Measurements from ENCODE around the gene LDLRAD3.

The LDLRAD3 gene

GRCh38 chr11:36098087-36098486 is 154.2 kb downstream of the LDLRAD3 start:
- Histone ChIP-seq H3K9me3 (peaks cover 20% of the 10 kb centered on the region), H4K20me1 (peaks cover 14% of the 10 kb centered on the region; the same call in 1 of the 2 replicates), H3K4me3 (no peak overlapping the region), H3K4me1 (peaks cover 8% of the 10 kb centered on the region), H3K36me3 (peaks cover 94% of the 10 kb centered on the region), H3K4me2 (no peak overlapping the region; the same call in 1 of the 2 replicates), H3K9ac (no peak overlapping the region), H3K27me3 (no peaks in the 10 kb centered on the region), H3K27ac (no peak overlapping the region)
- TF ChIP-seq Cebpa-rat (IDR thresholded peaks at IDR 0.05) = no peak

GRCh38 chr11:36098853-36099375 is 155.1 kb downstream of the LDLRAD3 start:
- Histone ChIP-seq H3K9ac (no peak overlapping the region), H3K4me2 (no peak overlapping the region), H3K36me3 (peaks cover 94% of the 10 kb centered on the region), H3K27me3 (no peaks in the 10 kb centered on the region), H4K20me1 (peaks cover 15% of the 10 kb centered on the region; the same call in 1 of the 2 replicates), H3K4me3 (no peak overlapping the region), H3K27ac (no peak overlapping the region), H3K9me3 (peaks cover 12% of the 10 kb centered on the region), H3K4me1 (peaks cover 8% of the 10 kb centered on the region)
- TF ChIP-seq Cebpa-rat (IDR thresholded peaks at IDR 0.05) = no peak

- Histone ChIP-seq H3K4me2 (no peak overlapping the region), H3K27ac (no peak overlapping the region), H4K20me1 (peaks cover 38% of the 10 kb centered on the region; the same call in 1 of the 2 replicates), H3K9ac (no peak overlapping the region), H3K4me1 (peaks cover 8% of the 10 kb centered on the region), H3K4me3 (no peak overlapping the region), H3K9me3 (no peaks in the 10 kb centered on the region), H3K36me3 (peaks cover 94% of the 10 kb centered on the region), H3K27me3 (no peaks in the 10 kb centered on the region)
- TF ChIP-seq Cebpa-rat (IDR thresholded peaks at IDR 0.05) = no peak
Measured at GRCh38 chr11:36101466-36101865, 157.6 kb downstream of the LDLRAD3 start.

GRCh38 chr11:36102868-36103267 is 159.0 kb downstream of the LDLRAD3 start:
- H3K4me1 ChIP-seq = peaks cover 4% of the 10 kb centered on the region
- no peaks in the 10 kb centered on the region for H3K27me3 ChIP-seq
- no peak overlapping the region for H3K4me3 ChIP-seq
- no peaks in the 10 kb centered on the region for H3K9me3 ChIP-seq
- H3K9ac ChIP-seq = no peak overlapping the region
- H3K4me2 ChIP-seq = no peak overlapping the region
- H4K20me1 ChIP-seq = peaks cover 40% of the 10 kb centered on the region; the same call in 1 of the 2 replicates
- no peak for TF ChIP-seq Cebpa-rat (IDR thresholded peaks at IDR 0.05)
- H3K36me3 ChIP-seq = peaks cover 97% of the 10 kb centered on the region
- no peak overlapping the region for H3K27ac ChIP-seq

DNA sequence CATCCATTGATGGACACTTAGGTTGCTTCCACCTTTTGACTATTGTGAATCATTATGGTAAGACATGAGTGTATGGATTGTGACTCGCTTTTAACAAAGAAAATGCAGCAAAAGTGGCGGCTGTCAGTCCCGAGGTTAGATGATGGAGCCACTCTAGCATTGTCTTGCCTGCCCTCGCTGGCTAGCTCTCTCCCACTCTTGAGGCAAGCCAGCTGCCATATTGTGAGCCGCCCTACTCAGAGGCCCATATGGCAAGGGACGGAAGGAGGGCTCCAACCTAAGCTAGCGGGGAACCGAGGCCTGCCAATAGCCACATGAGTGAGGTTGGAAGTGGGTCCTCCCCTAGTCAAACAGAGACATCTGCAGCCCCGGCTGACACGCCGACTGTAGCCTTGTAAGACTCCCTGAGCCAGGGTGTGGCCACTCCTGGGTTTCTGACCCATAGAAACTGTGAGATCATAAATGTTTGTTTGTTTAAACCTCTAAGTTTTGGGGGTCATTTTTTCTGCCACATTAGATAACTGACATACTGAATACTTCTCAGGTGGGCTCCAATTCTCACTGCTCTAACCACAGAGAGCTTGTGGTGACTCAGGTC is 160.2 kb downstream of the LDLRAD3 start:
- H3K9ac ChIP-seq = no peak overlapping the region
- H4K20me1 ChIP-seq = peaks cover 29% of the 10 kb centered on the region; the same call in 1 of the 2 replicates
- H3K4me3 ChIP-seq = no peak overlapping the region
- no peak overlapping the region for H3K4me2 ChIP-seq
- H3K36me3 ChIP-seq = peaks cover 94% of the 10 kb centered on the region
- no peak overlapping the region for H3K27ac ChIP-seq
- no peaks in the 10 kb centered on the region for H3K27me3 ChIP-seq
- H3K4me1 ChIP-seq = no peaks in the 10 kb centered on the region
- H3K9me3 ChIP-seq = no peaks in the 10 kb centered on the region
- TF ChIP-seq Cebpa-rat (IDR thresholded peaks at IDR 0.05) = no peak

GRCh38 chr11:36104660-36104992 is 160.8 kb downstream of the LDLRAD3 start:
- no peaks in the 10 kb centered on the region for H3K9me3 ChIP-seq

DNA sequence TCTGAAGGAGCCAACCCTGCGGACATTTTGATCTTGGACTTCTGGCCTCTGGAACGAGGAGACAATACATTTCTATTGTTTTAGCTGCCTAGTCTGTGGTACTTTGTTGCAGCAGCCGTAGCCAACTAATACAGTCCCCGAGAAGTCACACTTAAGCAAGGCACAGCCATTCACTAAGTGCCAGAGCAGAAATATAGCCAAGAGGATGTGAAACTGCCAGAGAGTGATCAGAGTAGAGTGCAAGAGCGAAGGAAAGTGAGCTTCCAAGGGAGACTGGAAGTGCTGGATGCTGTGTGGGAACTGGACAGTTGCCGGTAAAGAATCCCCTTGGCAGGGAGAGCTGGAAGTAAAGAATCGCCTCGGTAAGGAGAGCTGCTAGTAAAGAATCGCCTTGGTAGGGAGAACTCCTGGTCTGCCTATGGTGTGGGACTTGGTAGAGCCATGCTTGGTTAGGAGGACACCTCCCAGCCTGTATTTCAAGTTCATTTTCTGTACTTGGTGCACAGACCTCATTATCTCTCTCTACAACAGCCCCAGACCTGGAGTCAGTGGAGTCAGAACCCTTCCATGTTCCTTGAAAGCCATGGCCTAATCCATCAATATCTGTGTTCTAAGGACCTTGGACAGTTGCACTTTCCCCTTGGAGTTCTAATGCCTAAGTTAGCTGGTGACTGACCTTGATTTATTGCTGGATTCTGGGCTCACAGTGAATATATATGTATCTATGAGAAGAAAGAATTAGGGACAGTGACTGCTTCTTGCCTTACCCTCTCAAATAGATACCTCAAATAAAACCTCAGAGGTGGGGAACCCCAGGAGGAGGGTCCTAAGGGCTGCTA is 162.1 kb downstream of the LDLRAD3 start:
- 0 out of 2 replicates have a peak, but pooled peaks cover under 1% of the 10 kb centered on the region for H3K9me3 ChIP-seq
- TF ChIP-seq Cebpa-rat (IDR thresholded peaks at IDR 0.05) = no peak
- no peaks in the 10 kb centered on the region for H3K27me3 ChIP-seq
- peaks cover 92% of the 10 kb centered on the region for H3K36me3 ChIP-seq
- no peak overlapping the region for H3K4me2 ChIP-seq
- no peak overlapping the region for H3K9ac ChIP-seq
- H3K4me3 ChIP-seq = no peak overlapping the region
- H4K20me1 ChIP-seq = peaks cover 28% of the 10 kb centered on the region; the same call in 1 of the 2 replicates
- H3K27ac ChIP-seq = no peak overlapping the region
- H3K4me1 ChIP-seq = no peaks in the 10 kb centered on the region

More at GRCh38 chr11:36104660-36104992, 160.8 kb downstream of the LDLRAD3 start:
- Histone ChIP-seq H4K20me1 (peaks cover 28% of the 10 kb centered on the region; the same call in 1 of the 2 replicates), H3K4me1 (no peaks in the 10 kb centered on the region), H3K27me3 (no peaks in the 10 kb centered on the region), H3K36me3 (peaks cover 92% of the 10 kb centered on the region), H3K4me2 (no peak overlapping the region), H3K27ac (no peak overlapping the region), H3K4me3 (no peak overlapping the region), H3K9ac (no peak overlapping the region)
- no peak for TF ChIP-seq Cebpa-rat (IDR thresholded peaks at IDR 0.05)

- Histone ChIP-seq H3K27me3 (no peaks in the 10 kb centered on the region), H3K27ac (no peak overlapping the region), H3K9me3 (peaks cover 14% of the 10 kb centered on the region), H3K9ac (no peak overlapping the region), H3K36me3 (peaks cover 93% of the 10 kb centered on the region), H3K4me3 (no peak overlapping the region), H3K4me2 (no peak overlapping the region), H4K20me1 (peaks cover 28% of the 10 kb centered on the region; the same call in 1 of the 2 replicates), H3K4me1 (no peaks in the 10 kb centered on the region)
- TF ChIP-seq Cebpa-rat (IDR thresholded peaks at IDR 0.05) = no peak
Measured at GRCh38 chr11:36107547-36107946, 163.7 kb downstream of the LDLRAD3 start.

- Histone ChIP-seq H3K36me3 (peaks cover 94% of the 10 kb centered on the region), H3K9me3 (peaks cover 29% of the 10 kb centered on the region), H3K4me1 (no peaks in the 10 kb centered on the region), H3K9ac (no peak overlapping the region), H3K4me3 (no peak overlapping the region), H3K27me3 (no peaks in the 10 kb centered on the region), H3K4me2 (no peak overlapping the region), H4K20me1 (peaks cover 26% of the 10 kb centered on the region; the same call in 1 of the 2 replicates), H3K27ac (no peak overlapping the region)
- TF ChIP-seq Cebpa-rat (IDR thresholded peaks at IDR 0.05) = no peak
Measured at GRCh38 chr11:36108881-36109589, 165.2 kb downstream of the LDLRAD3 start.

Data from BLaER1 (cell line).